Erythroblast (primary cell): ENCODE results near the gene NR3C2.

Source experiments
- GATA1 ChIP-seq: IDR thresholded peaks from 2 replicates; pipeline ENCODE4 v1.6.1; 2011; ENCODE audit warnings: low read depth, mild to moderate bottlenecking, control low read depth, low read length, moderate library complexity
- POLR2A ChIP-seq: IDR thresholded peaks from 2 replicates; pipeline ENCODE4 v1.6.1; 2011; ENCODE audit warnings: mild to moderate bottlenecking, low read length

DNA sequence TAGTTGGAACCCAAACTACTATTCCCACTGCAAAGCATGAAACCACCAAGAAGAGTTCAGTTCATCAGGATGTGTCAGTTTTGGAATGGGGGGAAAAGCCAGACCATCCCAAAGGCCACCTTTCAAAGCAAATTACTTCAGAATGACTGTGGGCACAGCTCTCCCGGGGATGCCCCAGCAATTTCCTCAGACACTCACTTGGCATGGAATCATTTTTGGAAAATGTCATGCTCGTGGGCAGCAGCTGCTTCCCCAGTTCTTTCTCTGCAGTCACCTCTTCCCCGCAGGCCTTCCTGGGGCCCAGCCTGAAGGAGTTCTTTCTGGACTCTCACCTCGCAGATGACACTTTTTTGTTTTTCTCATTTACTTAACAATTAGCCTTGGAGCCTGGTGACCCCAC lies 350.3 kb downstream of the NR3C2 start:
- TF ChIP-seq POLR2A = no peak
- TF ChIP-seq GATA1 = no peak
